Measurements from ENCODE around the gene DNASE1.

DNA sequence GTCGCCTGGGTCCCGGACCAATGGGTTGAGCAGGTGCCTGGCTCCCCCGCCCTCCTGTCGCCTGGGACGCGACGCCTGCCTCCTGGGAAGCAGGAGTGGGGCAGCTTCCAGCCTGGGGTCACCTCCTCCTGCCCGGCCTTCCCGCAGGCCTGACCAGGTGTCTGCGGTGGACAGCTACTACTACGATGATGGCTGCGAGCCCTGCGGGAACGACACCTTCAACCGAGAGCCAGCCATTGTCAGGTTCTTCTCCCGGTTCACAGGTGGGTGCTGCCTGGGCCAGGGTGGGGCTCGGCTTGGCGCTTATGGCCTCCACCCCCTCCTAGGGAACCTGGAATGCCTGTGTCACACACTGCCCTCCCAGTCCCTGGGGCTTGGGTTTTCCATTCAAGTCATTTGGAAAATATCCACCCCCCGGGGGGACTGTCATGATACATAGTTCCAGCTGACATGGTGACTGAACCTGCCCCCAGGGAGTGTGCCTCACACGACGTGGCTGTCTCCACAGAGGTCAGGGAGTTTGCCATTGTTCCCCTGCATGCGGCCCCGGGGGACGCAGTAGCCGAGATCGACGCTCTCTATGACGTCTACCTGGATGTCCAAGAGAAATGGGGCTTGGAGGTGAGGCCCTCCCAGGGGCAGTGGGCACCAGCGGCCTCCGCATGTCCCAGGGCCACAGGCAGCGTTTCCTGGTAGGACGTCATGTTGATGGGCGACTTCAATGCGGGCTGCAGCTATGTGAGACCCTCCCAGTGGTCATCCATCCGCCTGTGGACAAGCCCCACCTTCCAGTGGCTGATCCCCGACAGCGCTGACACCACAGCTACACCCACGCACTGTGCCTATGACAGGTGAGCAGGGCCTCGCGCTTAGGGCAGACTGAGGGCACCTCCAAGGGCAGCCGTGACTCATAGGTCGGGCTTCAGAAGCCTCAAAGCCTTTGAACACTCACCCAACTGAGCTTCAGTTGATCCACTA lies 2.3 kb downstream of the DNASE1 start:
- TF ChIP-seq POLR2A (IDR thresholded peaks at IDR 0.05; ENCODE audit: low read depth, low read length) (no peak), POLR2AphosphoS5 (IDR thresholded peaks at IDR 0.05; ENCODE audit: low read depth, low read length) (no peak), TAF1 (IDR thresholded peaks at IDR 0.05; ENCODE audit: borderline replicate concordance, low read depth, low read length) (no peak)
